Glutamatergic neuron (in vitro differentiated cells): Measurements from ENCODE around the gene NEGR1. TPM values are rescaled to one million over a fixed set of nuclear protein-coding genes. Genes with fewer than 3 reads are reported as not detected.

Experiments used
- DNase-seq: peaks from one replicate; pipeline ENCODE4 v3.0.0; 2022
- H3K27ac Mint-ChIP-seq: one replicate; pipeline ENCODE4 v1.8.0; 2020; ENCODE audit warnings: mild to moderate bottlenecking, mixed read lengths, inconsistent platforms; ENCODE audit not compliant: unreplicated experiment
- H3K27me3 Mint-ChIP-seq: one replicate; pipeline ENCODE4 v1.8.0; 2020; ENCODE audit warnings: mild to moderate bottlenecking, moderate library complexity, mixed read lengths, inconsistent platforms; ENCODE audit not compliant: unreplicated experiment
- H3K36me3 Mint-ChIP-seq: one replicate; pipeline ENCODE4 v1.8.0; 2020; ENCODE audit warnings: mild to moderate bottlenecking, mixed read lengths, inconsistent platforms; ENCODE audit not compliant: unreplicated experiment
- H3K4me1 Mint-ChIP-seq: one replicate; pipeline ENCODE4 v1.8.0; 2020; ENCODE audit warnings: mild to moderate bottlenecking, low read depth, mixed read lengths, inconsistent platforms; ENCODE audit not compliant: unreplicated experiment
- H3K4me3 Mint-ChIP-seq: one replicate; pipeline ENCODE4 v1.8.0; 2020; ENCODE audit warnings: mild to moderate bottlenecking, mixed read lengths, inconsistent platforms; ENCODE audit not compliant: unreplicated experiment
- H3K9me3 Mint-ChIP-seq: one replicate; pipeline ENCODE4 v1.8.0; 2020; ENCODE audit warnings: mild to moderate bottlenecking, moderate library complexity, mixed read lengths, inconsistent platforms; ENCODE audit not compliant: unreplicated experiment
- CTCF ChIP-seq: fragments of 200-600 bp; sonication (generic); IDR thresholded peaks from one replicate; pipeline ENCODE4 v1.5.0; 2021; ENCODE audit not compliant: partially characterized antibody, unreplicated experiment
- total RNA-seq: library from RNA; stranded (reverse); fragmentation: NEBNext Ultra II Directional; extraction: Animal tissue kit (Norgen Biotek cat#: 25700); gene quantifications from one replicate; pipeline ENCODE4 v1.2.1, GENCODE V29; 2021; ENCODE audit not compliant: unreplicated experiment

The NEGR1 gene
- total RNA-seq, 1 donor from 2014 or later = 0.51 TPM

DNA sequence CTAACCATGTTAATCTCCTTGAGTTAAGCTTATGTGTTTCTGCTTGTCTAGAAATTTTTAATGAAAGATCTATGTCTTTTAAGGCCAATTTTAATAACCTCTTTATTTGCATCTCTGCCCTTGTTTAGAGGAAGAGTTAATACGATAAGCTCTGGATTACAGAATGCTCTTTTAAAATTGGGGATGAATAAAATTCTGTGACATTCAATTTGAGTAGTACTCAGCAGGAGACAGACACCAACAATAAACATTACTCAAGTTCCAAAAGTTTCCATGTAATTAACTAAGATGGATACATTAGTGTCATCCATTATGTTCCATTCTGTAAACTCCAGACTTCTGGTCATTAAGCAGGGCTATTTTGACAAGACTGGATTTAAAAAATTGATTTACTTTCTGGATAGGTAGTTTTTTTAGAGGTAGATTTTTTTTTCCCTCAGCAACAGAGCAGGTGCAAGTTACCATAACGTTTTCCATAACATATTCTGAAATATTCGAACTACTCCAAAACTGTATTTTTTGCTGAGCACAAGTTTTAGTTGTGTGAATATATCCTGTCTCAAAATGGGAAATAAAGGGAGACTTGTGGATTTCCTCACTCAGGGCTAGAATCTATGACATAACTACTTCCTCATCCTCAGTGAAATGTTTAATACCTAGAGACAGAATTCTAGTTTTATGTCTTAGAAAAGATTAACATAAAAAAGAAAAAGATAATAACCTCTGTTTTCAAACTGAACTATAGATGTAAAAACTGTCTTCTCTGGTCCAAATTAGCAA is 221.7 kb downstream of the NEGR1 start:
- Mint-ChIP-seq H3K9me3 (no peaks in the 10 kb centered on the region), H3K4me3 (no peak overlapping the region), H3K4me1 (peaks cover 2% of the 10 kb centered on the region), H3K27me3 (no peaks in the 10 kb centered on the region), H3K27ac (no peak overlapping the region), H3K36me3 (no peaks in the 10 kb centered on the region)
- no peak for DNase-seq
- no peak for TF ChIP-seq CTCF

- peaks cover 2% of the 10 kb centered on the region for H3K4me1 Mint-ChIP-seq
- DNase-seq = no peak
- no peaks in the 10 kb centered on the region for H3K9me3 Mint-ChIP-seq
- no peaks in the 10 kb centered on the region for H3K27me3 Mint-ChIP-seq
- no peak for TF ChIP-seq CTCF
- no peak overlapping the region for H3K27ac Mint-ChIP-seq
- no peaks in the 10 kb centered on the region for H3K36me3 Mint-ChIP-seq
- no peak overlapping the region for H3K4me3 Mint-ChIP-seq
Measured at GRCh38 chr1:72056516-72056915, 225.8 kb downstream of the NEGR1 start.

DNA sequence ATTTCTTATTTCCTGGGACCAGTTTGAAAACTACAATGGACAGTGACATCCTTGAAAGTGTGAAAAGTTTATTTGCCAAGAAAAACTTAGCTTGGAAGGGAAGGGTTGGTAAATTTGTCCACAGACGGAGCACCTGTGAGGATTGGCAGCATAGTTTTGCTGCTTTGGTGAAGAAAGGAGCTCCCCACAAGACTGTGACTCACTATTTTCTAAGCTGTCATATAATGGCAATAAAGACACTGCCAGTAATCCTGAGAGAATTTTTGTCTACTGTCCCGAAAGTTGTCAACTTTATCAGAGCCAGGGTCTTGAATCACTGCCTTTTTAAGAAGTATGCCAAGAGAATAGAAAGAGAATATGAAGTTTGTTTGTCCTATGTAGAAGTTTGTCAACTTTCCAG is 230.8 kb downstream of the NEGR1 start:
- Mint-ChIP-seq H3K27ac (no peak overlapping the region), H3K4me3 (no peak overlapping the region), H3K27me3 (no peaks in the 10 kb centered on the region)

GRCh38 chr1:72050551-72050950 is 231.8 kb downstream of the NEGR1 start:
- Mint-ChIP-seq H3K27me3 (no peaks in the 10 kb centered on the region), H3K27ac (no peak overlapping the region), H3K9me3 (no peaks in the 10 kb centered on the region), H3K4me3 (no peak overlapping the region), H3K4me1 (no peaks in the 10 kb centered on the region), H3K36me3 (no peaks in the 10 kb centered on the region)
- TF ChIP-seq CTCF = no peak
- no peak for DNase-seq

More for the DNA sequence above, 230.8 kb downstream of the NEGR1 start:
- no peak for TF ChIP-seq CTCF
- Mint-ChIP-seq H3K36me3 (no peaks in the 10 kb centered on the region), H3K4me1 (no peaks in the 10 kb centered on the region), H3K9me3 (no peaks in the 10 kb centered on the region)
- no peak for DNase-seq

DNA sequence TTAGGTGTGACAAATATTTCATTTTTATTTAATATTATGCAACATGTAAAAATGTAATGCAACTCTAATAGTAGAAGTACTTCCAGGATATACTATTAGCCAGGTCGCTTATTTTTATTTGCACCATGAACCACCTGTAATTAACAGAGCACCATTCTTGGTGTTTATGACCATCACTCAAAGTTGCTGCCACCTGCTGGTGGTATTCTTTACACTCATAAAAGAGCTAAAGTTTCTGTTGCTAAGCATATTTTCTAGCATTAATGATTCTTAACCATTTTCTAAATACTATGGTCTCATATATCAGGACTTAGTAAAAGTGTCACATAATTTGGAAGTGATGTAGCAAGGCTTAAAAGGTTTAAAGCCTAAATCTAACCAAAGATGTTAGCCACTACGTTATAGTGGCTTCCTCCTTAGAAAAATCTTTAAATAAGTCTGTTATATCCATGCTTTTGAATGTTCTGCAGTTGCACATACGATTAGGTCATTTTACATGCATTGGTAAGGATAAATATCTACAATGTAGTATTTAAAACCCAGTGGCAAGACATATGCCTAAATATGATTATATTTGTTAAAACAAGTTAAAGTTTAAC is 244.5 kb downstream of the NEGR1 start:
- no peak overlapping the region for H3K4me3 Mint-ChIP-seq
- no peaks in the 10 kb centered on the region for H3K27me3 Mint-ChIP-seq

More for the DNA sequence above, 244.5 kb downstream of the NEGR1 start:
- H3K27ac Mint-ChIP-seq = no peak overlapping the region
- TF ChIP-seq CTCF = peak; percentile 78
- DNase-seq = peak; percentile 26
- no peaks in the 10 kb centered on the region for H3K4me1 Mint-ChIP-seq
- no peaks in the 10 kb centered on the region for H3K9me3 Mint-ChIP-seq
- H3K36me3 Mint-ChIP-seq = no peaks in the 10 kb centered on the region
